ENCODE measurements around the gene HP1BP3. TPM values are rescaled to one million over a fixed set of nuclear protein-coding genes. Genes with fewer than 3 reads are reported as not detected.

The HP1BP3 gene
- total and polyA plus RNA-seq, 4 donors = 34.8 to 115 (median 72.7) TPM

GRCh38 chr1:20770314-20771087, 16.6 kb downstream of the HP1BP3 start:
- Histone ChIP-seq H3K36me3 (ENCODE audit: control insufficient read depth in 4 of 4, insufficient read depth in 3 of 4, low read depth in 1 of 4, low read length in 3 of 4) (peaks cover 16 to 90% (median 80%) of the 10 kb centered on the region in 4 donors), H3K9me3 (ENCODE audit: control insufficient read depth in 4 of 4, low read length in 3 of 4) (no peaks in the 10 kb centered on the region), H3K9ac (ENCODE audit: low read depth in 1 of 2, low read length in 2 of 2) (no peak overlapping the region), H3K4me1 (ENCODE audit: control insufficient read depth in 4 of 4, insufficient read depth in 4 of 4, low read length in 3 of 4) (no peaks in the 10 kb centered on the region), H3K4me3 (ENCODE audit: low read depth in 1 of 3, low read length in 3 of 3) (no peak overlapping the region), H3K27me3 (ENCODE audit: control insufficient read depth in 4 of 4, insufficient read depth in 4 of 4, low read length in 3 of 4) (no peaks in the 10 kb centered on the region), H3K27ac (ENCODE audit: low read depth in 1 of 2, low read length in 2 of 2) (no peak overlapping the region)
- no peak for TF ChIP-seq RAD21 (IDR thresholded peaks at IDR 0.05)
- TF ChIP-seq, protein P1, sequence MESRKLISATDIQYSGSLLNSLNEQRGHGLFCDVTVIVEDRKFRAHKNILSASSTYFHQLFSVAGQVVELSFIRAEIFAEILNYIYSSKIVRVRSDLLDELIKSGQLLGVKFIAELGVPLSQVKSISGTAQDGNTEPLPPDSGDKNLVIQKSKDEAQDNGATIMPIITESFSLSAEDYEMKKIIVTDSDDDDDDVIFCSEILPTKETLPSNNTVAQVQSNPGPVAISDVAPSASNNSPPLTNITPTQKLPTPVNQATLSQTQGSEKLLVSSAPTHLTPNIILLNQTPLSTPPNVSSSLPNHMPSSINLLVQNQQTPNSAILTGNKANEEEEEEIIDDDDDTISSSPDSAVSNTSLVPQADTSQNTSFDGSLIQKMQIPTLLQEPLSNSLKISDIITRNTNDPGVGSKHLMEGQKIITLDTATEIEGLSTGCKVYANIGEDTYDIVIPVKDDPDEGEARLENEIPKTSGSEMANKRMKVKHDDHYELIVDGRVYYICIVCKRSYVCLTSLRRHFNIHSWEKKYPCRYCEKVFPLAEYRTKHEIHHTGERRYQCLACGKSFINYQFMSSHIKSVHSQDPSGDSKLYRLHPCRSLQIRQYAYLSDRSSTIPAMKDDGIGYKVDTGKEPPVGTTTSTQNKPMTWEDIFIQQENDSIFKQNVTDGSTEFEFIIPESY (IDR thresholded peaks at IDR 0.05) = no peak
- TF ChIP-seq JUND (IDR thresholded peaks at IDR 0.05) = no peak
- no peak for TF ChIP-seq GABPA (IDR thresholded peaks at IDR 0.05 in 1 of 2, conservative IDR thresholded peaks at IDR 0.05 in 1 of 2)
- no peak for TF ChIP-seq EGR1 (IDR thresholded peaks at IDR 0.05; ENCODE audit: low read depth in 2 of 2)
- TF ChIP-seq, protein P2, sequence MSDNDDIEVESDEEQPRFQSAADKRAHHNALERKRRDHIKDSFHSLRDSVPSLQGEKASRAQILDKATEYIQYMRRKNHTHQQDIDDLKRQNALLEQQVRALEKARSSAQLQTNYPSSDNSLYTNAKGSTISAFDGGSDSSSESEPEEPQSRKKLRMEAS (IDR thresholded peaks at IDR 0.05) = no peak
- no peak for TF ChIP-seq RXRA (IDR thresholded peaks at IDR 0.05)
- no peak for DNase-seq (ENCODE audit: low spot score)
- WGBS = 96% methylated on average over 6 of the region's 6 CpGs

DNA sequence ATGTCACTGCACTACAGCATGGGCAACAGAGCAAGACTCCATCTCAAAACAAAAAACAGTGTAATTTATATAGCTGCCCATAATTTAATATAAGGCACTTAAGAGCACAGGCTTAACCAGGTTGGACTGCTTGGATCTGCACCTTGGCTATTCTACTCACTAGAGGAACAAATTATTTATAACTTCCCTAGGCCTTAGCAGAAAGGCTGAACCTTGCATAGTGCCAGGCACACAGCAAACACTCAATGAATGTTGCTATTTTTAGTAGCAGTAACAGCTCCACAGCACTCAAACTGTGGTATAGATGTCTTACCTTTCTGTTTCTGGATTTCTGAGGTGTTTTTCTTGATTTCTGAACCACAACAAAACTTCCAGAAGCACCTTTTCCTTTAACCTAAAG, 19.8 kb downstream of the HP1BP3 start:
- Histone ChIP-seq H3K9ac (ENCODE audit: low read depth in 1 of 2, low read length in 2 of 2) (no peak overlapping the region), H3K27me3 (ENCODE audit: control insufficient read depth in 4 of 4, insufficient read depth in 4 of 4, low read length in 3 of 4) (no peaks in the 10 kb centered on the region), H3K9me3 (ENCODE audit: control insufficient read depth in 4 of 4, low read length in 3 of 4) (no peaks in the 10 kb centered on the region), H3K4me1 (ENCODE audit: control insufficient read depth in 4 of 4, insufficient read depth in 4 of 4, low read length in 3 of 4) (no peaks in the 10 kb centered on the region), H3K4me3 (ENCODE audit: low read depth in 1 of 3, low read length in 3 of 3) (no peak overlapping the region), H3K36me3 (ENCODE audit: control insufficient read depth in 4 of 4, insufficient read depth in 3 of 4, low read depth in 1 of 4, low read length in 3 of 4) (peaks cover 22 to 89% (median 80%) of the 10 kb centered on the region in 4 donors), H3K27ac (ENCODE audit: low read depth in 1 of 2, low read length in 2 of 2) (no peak overlapping the region)
- no peak for DNase-seq (ENCODE audit: low spot score)
- TF ChIP-seq, protein P3, sequence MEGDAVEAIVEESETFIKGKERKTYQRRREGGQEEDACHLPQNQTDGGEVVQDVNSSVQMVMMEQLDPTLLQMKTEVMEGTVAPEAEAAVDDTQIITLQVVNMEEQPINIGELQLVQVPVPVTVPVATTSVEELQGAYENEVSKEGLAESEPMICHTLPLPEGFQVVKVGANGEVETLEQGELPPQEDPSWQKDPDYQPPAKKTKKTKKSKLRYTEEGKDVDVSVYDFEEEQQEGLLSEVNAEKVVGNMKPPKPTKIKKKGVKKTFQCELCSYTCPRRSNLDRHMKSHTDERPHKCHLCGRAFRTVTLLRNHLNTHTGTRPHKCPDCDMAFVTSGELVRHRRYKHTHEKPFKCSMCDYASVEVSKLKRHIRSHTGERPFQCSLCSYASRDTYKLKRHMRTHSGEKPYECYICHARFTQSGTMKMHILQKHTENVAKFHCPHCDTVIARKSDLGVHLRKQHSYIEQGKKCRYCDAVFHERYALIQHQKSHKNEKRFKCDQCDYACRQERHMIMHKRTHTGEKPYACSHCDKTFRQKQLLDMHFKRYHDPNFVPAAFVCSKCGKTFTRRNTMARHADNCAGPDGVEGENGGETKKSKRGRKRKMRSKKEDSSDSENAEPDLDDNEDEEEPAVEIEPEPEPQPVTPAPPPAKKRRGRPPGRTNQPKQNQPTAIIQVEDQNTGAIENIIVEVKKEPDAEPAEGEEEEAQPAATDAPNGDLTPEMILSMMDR (IDR thresholded peaks at IDR 0.05; ENCODE audit: low read depth, low read length, missing input control) = no peak
- TF ChIP-seq RAD21 (IDR thresholded peaks at IDR 0.05) (no peak), FOXA2 (IDR thresholded peaks at IDR 0.05) (no peak), EGR1 (IDR thresholded peaks at IDR 0.05; ENCODE audit: low read depth in 2 of 2) (no peak), HNF4G (IDR thresholded peaks at IDR 0.05) (no peak), SP1 (IDR thresholded peaks at IDR 0.05) (no peak), JUND (IDR thresholded peaks at IDR 0.05) (no peak), REST (IDR thresholded peaks at IDR 0.05) (no peak), FOXA1 (IDR thresholded peaks at IDR 0.05) (no peak), HNF4A (conservative IDR thresholded peaks at IDR 0.05) (no peak)
- TF ChIP-seq, protein P1 (IDR thresholded peaks at IDR 0.05) = no peak
- TF ChIP-seq, protein P4, sequence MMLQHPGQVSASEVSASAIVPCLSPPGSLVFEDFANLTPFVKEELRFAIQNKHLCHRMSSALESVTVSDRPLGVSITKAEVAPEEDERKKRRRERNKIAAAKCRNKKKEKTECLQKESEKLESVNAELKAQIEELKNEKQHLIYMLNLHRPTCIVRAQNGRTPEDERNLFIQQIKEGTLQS (IDR thresholded peaks at IDR 0.05) = no peak
- TF ChIP-seq, protein P2 (IDR thresholded peaks at IDR 0.05) = no peak
